Tibial nerve (tissue), 4 donors: ENCODE data around the gene CDH18.

Experiments used
- EP300 ChIP-seq, 2 donors: sonication (generic); formaldehyde crosslinking; IDR thresholded peaks; one replicate each; pipeline ENCODE4 v1.6.1; 2017; ENCODE audit warnings: antibody characterized with exemption in 2 of 2, mild to moderate bottlenecking in 1 of 2
- TF ChIP-seq, protein P1 (sequence below), 5 experiments: fragments of 200-600 bp in 3 of 5; fragments of 450-650 bp in 2 of 5; sonication (generic) in 3 of 5; IDR thresholded peaks; one replicate each; pipeline ENCODE4 v1.5.1; 2016 to 2019; ENCODE audit warnings: antibody characterized with exemption in 5 of 5, mild to moderate bottlenecking in 3 of 5, moderate library complexity in 2 of 5

DNA sequence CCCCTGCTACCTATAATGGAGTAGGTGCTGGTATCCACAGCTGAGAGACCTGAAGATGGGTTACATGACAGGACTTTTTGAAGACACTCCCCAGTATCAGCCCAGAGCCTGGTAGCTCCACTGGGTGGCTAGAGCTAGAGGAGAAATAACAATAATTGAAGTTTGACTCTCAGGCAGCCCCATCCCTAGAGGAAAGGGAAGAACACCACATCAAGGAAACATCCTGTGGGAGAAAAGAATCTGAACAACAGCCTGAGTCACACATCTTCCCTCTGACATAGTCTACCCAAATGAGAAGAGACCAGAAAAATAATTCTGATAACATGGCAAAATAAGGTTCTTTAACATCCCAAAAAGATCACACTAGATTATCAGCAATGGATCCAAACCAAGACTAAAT is 432.1 kb downstream of the CDH18 start:
- no peak for TF ChIP-seq EP300 (IDR thresholded peaks at IDR 0.05)
- TF ChIP-seq, protein P1, sequence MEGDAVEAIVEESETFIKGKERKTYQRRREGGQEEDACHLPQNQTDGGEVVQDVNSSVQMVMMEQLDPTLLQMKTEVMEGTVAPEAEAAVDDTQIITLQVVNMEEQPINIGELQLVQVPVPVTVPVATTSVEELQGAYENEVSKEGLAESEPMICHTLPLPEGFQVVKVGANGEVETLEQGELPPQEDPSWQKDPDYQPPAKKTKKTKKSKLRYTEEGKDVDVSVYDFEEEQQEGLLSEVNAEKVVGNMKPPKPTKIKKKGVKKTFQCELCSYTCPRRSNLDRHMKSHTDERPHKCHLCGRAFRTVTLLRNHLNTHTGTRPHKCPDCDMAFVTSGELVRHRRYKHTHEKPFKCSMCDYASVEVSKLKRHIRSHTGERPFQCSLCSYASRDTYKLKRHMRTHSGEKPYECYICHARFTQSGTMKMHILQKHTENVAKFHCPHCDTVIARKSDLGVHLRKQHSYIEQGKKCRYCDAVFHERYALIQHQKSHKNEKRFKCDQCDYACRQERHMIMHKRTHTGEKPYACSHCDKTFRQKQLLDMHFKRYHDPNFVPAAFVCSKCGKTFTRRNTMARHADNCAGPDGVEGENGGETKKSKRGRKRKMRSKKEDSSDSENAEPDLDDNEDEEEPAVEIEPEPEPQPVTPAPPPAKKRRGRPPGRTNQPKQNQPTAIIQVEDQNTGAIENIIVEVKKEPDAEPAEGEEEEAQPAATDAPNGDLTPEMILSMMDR (IDR thresholded peaks at IDR 0.05) = no peak
